LNCAP (cell line): Measurements from ENCODE around the gene LRRC10.

Experiments used
- TF ChIP-seq, protein P1 (sequence below): fragments of 450-650 bp; IDR thresholded peaks from 2 replicates; pipeline ENCODE4 v1.5.1; 2017; ENCODE audit warnings: mild to moderate bottlenecking

The LRRC10 gene

GRCh38 chr12:69579029-69579428 is 31.7 kb downstream of the LRRC10 start:
- TF ChIP-seq, protein P1, sequence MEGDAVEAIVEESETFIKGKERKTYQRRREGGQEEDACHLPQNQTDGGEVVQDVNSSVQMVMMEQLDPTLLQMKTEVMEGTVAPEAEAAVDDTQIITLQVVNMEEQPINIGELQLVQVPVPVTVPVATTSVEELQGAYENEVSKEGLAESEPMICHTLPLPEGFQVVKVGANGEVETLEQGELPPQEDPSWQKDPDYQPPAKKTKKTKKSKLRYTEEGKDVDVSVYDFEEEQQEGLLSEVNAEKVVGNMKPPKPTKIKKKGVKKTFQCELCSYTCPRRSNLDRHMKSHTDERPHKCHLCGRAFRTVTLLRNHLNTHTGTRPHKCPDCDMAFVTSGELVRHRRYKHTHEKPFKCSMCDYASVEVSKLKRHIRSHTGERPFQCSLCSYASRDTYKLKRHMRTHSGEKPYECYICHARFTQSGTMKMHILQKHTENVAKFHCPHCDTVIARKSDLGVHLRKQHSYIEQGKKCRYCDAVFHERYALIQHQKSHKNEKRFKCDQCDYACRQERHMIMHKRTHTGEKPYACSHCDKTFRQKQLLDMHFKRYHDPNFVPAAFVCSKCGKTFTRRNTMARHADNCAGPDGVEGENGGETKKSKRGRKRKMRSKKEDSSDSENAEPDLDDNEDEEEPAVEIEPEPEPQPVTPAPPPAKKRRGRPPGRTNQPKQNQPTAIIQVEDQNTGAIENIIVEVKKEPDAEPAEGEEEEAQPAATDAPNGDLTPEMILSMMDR: no peak

GRCh38 chr12:69578283-69578682 is 32.4 kb downstream of the LRRC10 start:
- TF ChIP-seq, protein P1: no peak

DNA sequence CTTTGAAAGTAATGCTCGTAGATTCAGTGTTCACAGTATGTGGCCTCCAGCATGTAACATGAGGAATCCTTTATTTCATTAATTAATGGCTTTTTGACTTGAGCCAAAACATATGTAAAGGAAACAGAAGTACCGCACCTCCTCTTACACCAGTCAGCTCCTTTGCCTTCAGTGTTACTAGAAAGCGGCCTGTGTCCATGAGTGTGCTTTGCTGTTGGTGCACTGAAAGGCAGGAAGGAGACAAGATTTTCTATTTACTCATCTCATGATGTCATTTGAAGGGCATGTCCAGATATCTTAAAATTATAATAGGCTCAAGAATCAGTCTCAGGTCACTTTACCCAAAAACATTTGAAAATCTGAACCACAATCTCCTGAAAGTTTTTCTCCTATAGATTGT is 35.4 kb downstream of the LRRC10 start:
- TF ChIP-seq, protein P1: no peak

DNA sequence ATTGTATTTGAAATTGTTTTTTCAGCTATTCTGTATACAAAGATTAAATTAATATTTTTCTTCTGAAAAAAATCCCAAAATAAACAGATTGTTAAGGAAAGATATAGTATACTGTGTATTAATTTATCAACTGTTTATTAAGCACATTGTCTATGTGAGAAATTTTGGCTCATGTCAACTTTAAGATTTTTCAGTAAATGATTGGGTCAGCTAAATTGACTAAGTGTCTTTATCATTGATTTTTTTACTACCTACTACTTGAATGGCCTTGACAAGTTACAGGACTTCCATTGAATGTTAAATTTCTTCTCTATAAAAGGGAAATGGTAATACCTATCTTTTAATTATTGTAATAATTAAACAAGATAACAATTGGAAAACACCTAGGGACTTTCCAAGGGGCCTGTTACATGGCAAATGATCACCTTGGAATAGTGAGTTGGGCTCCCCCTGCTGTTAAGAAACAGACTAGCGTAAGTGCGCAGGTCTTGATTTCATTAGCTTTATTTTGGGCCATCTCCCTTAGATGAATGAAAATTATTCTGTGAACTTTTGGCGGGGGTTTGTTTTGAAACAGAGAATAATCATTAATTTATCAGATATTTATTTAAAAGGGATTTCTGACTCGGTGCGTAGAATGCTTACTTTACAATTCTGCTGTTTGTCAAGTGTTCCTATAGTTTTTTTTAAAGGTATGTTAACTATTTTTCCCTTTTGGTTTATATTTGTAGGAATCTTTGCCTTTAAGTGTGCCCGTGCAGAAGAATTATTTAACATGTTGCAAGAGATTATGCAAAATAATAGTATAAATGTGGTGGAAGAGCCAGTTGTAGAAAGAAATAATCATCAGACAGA is 39.9 kb downstream of the LRRC10 start:
- TF ChIP-seq, protein P1: peak; percentile 84

- TF ChIP-seq, protein P1: no peak
These were observed 40.6 kb downstream of the LRRC10 start for GRCh38 chr12:69570000-69570516.

DNA sequence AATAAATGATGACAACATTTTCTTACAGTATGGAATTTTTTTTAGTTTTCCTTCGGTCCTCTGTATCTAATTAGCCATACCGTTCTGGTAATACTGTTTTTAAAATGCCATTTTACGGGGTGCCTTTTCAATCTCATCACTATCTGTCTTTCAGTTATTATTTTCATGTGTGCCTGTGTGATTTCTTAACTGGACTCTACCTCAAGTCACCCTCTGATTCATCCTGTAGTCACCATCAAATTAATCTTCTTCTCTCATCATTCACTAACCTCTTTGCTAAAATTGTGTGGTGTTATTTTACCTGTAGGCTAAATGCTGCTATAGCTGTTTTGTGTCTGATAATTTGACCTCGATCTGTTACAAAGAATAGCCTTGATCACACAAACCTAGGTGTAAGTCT is 41.5 kb downstream of the LRRC10 start:
- TF ChIP-seq, protein P1: no peak

DNA sequence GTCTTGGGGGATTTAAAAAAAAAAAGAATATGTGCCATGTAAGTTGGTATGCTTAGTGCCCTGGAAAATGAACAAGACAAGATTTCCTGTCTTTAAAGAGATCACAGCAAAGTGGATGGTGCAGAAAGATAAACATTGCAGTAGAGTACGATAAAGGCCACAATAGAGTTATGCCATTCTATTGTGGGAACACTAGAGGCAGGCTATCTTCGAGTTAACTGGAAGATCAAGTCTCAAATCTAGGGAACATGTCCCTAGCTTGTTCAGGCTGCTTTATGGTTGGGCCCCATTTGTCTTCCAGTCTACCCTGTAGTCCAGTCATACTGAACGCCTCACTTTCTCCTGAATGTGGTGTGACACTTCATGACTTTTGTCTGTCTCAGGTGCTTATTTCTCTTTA is 44.1 kb downstream of the LRRC10 start:
- TF ChIP-seq, protein P1: peak; percentile 23; the same call in 1 of the 2 replicates
